Glomerular endothelial cell (primary cell): ENCODE measurements around the gene GRPEL2. TPM values are rescaled to one million over a fixed set of nuclear protein-coding genes. Genes with fewer than 3 reads are reported as not detected.

Source experiments
- DNase-seq: peaks from one replicate; pipeline ENCODE4 v3.0.0-alpha.2; 2011; ENCODE audit warnings: low read depth, low spot score; ENCODE audit errors: extremely low read depth
- total RNA-seq: library from RNA; depleted of rRNA; stranded (reverse); fragments of >200 nt; gene quantifications from 2 replicates; pipeline ENCODE4 v1.2.3, GENCODE V29; 2015

The GRPEL2 gene, protein sequence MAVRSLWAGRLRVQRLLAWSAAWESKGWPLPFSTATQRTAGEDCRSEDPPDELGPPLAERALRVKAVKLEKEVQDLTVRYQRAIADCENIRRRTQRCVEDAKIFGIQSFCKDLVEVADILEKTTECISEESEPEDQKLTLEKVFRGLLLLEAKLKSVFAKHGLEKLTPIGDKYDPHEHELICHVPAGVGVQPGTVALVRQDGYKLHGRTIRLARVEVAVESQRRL
- 16.6 and 51.3 TPM in 2 replicates for total RNA-seq

DNA sequence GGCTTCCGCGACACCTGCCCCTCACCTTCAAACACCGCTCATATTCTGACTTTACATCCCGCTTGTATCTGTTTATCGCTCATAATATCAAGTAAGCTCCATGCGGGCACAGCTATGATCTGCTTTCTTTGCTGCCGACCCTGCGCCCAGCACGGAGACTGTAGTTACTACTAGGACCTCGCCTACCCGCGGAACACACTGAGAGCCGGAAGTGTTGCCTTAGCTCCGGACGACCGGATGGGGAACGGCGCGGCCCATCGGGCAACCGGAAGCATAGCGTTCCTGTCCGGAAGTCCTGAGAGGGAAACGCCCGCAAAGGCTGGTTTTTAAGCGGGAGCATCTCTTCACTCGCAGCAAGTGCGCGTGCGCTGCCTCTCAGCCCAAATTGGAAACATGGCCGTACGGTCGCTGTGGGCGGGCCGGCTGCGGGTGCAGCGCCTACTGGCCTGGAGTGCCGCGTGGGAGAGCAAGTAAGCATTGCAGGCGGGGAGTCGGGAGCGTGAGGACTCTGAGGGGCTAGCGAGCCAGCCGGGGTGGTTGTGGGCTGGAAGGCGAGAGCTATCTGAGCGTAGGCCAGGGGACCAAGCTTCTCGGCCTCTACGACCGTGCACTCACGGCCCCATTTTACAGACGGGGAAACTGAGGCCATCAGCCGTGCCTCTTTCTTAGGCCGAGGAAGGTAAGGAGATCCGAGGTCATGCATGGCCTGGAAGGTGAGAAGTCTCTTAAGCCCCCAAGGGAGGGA lies at the start of gene GRPEL2:
GRPEL2 (plus strand) TSS at position 353 of the 745 bp plus-strand sequence; CDS start at position 394, 41 bp downstream.
- no peak for DNase-seq

GRCh38 chr5:149297340-149298025 lies 47.8 kb upstream of the GRPEL2 start:
- no peak for DNase-seq

DNA sequence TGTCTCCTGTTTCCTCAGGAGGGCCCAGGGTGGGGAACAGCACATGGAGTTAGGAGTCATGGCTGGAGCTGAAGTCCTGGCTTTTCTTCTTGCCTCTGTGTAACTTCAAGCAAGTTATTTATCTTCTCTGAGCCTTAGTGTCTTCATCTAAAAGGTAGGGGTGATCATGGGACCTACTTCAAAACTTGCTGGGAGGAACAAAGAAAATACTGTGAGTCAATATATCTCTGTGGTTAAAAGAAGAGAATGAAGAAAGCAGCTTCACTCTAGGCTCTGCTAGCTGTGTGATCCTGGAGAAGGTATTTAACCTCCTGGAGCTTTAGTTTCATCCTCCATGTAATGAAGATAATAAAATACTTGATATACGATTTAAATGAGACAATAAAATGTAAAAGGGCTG lies 47.1 kb upstream of the GRPEL2 start:
- no peak for DNase-seq

- no peak for DNase-seq
These were observed 46.4 kb upstream of the GRPEL2 start for GRCh38 chr5:149298842-149299404.

DNA sequence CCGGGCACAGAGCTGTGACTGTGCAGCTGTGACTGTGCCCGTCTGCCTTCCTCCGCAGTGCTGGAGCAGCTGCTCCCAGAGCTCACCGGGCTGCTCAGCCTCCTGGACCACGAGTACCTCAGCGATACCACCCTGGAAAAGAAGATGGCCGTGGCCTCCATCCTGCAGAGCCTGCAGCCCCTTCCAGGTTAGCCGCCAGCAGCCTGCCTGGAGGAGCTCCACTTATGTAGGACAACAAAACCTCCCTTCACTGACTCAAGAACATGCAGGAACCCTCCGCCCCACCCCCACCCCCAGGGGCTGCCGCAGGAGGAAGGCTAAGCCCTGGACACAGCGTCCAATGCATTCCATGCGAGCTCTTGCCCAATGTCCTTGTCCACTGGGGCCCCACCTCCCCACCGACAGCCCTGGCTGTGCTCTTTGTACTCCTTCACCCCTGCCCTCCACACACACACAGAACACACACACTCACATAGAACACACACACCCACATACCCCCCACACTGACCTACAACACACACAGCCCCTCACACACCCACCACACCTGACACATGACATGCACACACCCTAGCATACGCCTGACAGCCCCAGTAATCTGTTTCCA lies 45.7 kb upstream of the GRPEL2 start:
- no peak for DNase-seq

DNA sequence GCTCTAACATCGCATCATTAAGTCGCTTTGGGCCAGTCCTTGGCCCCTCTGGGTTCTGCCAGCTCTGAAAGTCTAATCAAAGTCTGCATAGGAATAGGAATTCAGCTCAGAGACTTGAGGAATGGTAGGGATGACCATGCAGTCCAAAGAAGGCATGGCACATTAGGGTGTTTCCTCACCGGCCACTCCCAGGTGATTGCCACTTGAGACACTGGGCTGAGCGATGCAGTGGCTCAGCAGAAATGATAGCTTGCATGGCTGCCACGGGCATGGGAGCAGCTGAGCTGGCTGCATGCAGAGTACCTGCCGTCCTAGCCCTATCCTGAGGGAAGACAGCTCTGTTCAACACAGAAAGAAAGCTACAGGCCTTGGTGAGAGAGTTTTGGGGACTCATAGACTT lies 44.9 kb upstream of the GRPEL2 start:
- no peak for DNase-seq

- DNase-seq, result no peak
These were observed 44.1 kb upstream of the GRPEL2 start for GRCh38 chr5:149301049-149301743.

- DNase-seq, result no peak
These were observed 43.4 kb upstream of the GRPEL2 start for GRCh38 chr5:149301744-149302380.

DNA sequence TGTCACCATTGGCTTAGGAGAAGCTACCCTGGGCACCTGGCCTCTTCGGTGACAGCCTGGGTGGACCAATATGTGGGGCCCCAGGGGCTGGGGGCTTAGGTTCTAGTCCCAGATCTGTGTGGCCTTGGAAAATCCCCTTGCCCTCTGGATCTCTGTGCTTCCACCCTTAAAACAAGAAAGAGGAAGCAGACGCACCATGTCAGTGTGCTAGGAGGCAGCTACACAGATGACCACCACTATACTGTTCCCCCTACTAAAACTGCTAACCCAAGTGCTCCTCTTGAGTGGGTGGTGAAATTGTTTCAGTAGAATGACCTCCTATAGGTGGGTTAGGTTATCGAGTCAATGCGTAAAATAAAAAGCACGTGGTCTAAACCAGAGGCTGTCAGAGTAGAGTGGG lies 42.7 kb upstream of the GRPEL2 start:
- no peak for DNase-seq

DNA sequence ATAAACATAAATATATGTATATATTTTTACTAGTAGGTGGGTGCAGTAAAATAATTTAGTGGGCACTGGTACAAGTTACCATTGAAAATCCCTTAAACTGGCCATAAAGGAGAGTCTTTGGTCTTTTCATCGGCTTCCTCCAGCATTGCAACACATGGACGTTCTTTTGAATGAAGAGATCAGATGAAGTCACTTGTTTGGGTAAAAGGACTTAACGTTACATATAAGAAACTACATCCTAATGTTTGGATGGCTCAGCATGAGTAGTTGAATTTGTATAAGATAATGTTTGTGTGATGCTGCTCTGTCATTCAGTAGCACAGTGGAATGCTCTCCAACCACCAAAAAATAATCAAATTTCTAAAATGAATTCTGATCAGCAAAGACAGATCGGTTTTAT lies 42.1 kb upstream of the GRPEL2 start:
- no peak for DNase-seq

DNA sequence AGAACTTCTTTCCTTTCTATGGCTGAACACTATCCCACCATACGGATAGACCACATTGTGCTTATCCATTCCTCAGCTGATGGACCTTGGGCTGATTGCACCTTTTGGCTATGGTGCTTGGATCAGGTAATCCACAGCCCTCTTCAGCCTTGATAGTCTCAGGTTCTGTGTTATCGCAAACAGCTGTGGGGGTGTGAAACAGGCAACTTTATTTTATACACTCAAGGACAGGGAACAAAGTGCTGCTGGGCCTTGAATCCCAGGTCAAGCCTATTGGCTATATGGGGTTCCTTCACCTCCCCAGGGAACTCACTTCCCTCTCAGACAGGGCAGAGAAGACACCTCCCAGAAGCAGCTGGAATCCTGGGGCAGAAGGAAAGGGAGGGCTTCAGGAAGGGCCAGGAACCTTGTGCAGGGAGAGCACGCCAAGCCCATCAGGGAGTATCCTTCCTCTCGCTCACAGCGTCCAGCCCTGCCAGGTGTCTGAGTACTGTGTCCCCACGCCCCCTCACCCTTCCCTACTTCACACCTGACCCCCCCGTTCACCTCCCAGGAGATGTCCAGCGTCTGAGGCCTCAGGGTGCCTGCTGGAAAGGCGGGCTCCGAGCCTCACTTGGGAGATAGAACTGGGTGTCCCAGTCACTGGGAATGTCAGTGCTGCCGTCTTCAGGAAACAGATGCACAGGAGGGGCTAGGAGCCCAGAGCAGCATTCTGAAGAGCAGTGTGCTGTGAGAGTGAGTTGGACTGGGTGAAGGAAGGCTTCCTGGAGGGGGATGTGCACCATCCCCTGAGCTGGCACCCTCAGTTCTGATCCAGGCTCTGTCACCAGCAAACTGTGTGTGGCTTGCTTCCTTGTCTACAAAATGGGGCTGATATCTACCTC lies 40.9 kb upstream of the GRPEL2 start:
- no peak for DNase-seq

- no peak for DNase-seq
These were observed 35.9 kb upstream of the GRPEL2 start for GRCh38 chr5:149309354-149309753.

DNA sequence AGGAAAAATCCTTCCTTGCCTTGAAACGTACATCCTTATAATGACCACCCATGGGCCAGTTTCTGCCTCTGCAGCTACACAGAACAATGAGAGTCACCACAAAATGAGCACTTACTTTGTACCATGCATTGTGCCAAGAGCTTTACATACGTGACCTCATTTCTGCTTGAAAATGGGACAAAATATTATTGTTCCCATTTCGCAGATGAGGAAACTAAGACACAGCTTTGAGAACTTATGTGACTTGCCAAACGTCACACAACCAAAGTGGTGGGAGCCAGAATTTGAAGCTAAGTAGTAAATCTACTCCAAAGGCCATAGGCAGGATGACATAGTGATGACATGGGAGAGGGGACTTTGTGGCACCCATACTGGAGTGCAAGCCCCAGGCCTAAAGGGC lies 34.8 kb upstream of the GRPEL2 start:
- DNase-seq, result no peak

GRCh38 chr5:149310947-149311658 lies 34.2 kb upstream of the GRPEL2 start:
- DNase-seq, result no peak

- DNase-seq, result no peak
These were observed 32.0 kb upstream of the GRPEL2 start for GRCh38 chr5:149313151-149313841.

DNA sequence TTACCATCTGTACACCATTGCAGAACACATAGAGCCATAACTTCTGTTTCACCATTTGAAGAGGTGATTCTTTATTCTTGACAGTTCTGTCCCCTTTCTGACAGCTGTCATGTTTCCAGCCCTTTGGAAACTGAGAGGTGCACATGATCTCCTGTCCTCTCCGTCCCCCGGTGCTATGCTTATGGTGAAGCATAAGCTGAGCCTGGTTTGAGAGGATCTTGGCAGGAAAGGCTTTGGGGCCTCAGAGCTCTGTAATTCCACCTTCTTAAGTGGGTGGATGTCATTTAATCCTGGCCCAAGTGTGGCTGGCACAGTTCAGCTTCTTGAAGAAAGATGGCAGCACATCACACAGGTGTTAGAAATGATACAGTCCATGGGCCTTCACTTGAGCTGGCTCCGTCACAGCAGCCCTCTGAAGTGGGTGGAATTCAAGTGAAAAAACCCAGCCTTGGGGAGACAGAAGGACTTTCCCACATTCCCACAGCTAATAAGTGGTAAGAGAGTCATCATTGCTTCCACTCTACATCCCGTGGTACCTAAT lies 30.7 kb upstream of the GRPEL2 start:
- DNase-seq, result no peak

GRCh38 chr5:149315753-149316152 lies 29.5 kb upstream of the GRPEL2 start:
- no peak for DNase-seq
